ENCODE data around the gene HMOX1.
A peak's percentile ranks its signal among the peaks of the same experiment; 100 is the strongest.

HMOX1 gene

DNA sequence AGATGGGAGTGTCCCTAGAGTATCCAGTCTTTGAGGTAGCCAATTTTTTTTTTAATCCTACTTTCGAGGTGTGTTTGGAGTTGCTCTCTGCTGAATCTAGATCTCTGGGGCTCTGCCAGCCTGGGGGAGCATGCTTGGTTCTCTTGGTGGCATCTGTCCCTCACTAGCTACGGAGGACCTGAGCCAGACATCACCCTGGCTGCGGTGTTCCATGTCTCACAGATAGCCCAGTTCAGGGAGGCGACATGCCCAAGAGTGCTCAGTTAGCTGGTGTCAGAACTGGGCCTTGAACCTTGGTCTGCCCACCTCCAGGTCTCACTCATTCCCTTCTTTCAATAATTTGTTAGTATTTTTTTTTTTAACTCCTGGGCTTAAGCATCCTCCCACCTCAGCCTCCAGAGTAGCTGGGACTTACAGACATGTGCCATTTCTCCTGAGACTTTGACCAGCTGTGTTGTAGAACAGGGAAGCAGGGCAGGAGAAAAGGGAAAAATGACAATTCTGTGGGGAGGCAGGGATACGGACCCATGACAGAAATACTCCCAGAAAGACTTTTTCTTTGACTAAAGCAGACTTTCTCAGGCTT, 621 bp downstream of the HMOX1 start:
- no peak for DNase-seq

DNA sequence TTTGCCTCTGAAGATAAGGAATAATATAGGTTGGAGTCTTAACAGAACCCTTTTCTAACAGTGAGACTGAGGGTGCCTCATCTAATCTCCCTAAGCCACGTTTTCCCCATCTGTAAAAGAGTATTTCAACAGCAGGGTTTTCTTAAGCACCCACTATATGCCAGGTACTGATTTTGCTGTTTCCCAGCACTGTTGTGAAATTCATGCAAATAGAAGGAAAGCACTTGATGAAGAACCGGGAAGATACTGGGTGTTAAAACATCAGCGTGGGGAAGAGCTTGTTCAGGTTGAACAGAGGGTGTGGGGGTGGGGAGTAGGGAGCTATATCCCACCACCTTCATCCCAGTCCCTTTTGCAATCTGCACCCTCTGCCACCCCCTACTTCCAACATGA, 2.8 kb downstream of the HMOX1 start:
- DNase-seq = no peak

DNA sequence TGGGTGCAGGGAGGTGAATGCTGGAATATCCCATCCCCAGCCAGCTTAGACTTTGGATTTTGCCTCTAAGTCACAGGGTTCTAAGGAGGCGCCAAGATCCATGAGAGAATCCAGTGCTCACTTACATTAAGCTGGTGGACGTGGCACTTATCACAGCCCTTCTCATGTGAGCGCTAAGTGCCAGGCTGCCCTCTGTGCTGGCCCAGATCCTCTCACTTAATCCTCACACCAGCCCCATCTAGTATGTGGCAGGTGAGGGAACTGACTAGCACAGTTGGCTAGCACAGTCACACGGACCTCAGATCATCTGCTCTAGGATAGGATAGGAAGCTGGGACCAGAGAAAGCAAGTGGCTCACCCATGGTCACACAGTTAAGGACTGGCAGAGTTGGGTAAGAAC, 3.6 kb downstream of the HMOX1 start:
- DNase-seq = no peak

DNA sequence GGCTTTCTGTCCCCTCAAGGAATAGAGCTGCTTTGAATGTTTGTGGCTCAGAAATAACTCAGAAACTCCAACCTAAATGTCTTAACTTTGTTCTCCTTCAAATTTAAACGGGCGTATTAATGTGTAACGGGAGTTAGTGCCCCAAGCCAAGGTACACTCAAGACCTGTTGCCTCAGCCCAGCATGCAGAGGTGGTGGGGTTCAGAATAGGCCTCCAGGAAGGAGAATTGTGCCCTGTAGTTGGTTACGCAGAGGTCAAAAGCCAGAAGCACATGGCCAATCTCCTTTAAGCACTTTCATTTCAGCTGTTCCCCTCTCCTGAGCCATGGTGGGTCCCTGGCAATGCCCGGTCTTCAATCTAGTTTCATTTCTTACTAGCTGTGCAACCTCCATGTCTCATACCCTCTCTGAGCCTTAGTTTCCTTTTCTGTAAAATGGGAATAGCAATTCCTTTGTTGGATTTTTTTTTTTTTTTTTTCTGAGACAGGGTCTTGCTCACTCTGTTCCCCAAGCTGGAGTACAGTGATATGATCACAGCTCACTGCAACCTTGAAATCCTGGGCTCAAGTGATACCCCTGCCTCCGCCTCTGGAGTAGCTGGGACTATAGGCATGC, 4.2 kb downstream of the HMOX1 start:
- DNase-seq = no peak

DNA sequence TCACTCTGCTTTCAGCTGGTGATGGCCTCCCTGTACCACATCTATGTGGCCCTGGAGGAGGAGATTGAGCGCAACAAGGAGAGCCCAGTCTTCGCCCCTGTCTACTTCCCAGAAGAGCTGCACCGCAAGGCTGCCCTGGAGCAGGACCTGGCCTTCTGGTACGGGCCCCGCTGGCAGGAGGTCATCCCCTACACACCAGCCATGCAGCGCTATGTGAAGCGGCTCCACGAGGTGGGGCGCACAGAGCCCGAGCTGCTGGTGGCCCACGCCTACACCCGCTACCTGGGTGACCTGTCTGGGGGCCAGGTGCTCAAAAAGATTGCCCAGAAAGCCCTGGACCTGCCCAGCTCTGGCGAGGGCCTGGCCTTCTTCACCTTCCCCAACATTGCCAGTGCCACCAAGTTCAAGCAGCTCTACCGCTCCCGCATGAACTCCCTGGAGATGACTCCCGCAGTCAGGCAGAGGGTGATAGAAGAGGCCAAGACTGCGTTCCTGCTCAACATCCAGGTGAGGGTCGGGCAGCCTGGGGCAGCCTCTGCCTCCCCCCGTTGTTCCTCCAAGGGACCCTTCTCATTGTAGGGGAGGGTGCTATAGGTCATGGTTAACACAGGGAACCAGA, 5.9 kb downstream of the HMOX1 start:
- DNase-seq = no peak

DNA sequence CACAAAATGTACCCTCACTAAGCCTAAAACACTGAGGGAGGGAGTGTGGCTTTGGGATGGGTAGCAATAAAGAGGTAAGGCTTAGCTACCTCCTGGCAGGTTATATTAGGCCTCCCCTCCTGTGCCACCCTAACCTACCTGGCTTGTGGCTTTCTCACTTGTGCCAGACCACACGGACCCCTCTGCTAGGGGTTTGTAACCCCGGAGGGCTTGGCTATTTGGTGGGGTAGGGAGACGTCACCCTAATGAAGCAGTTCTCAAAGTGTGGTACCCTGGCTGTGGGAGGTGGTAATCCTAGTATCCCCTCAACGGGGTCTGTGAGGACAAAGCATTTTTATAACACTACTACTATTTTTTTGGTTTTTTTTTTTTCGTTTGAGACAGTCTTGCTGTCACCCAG, 10.0 kb downstream of the HMOX1 start:
- no peak for DNase-seq

DNA sequence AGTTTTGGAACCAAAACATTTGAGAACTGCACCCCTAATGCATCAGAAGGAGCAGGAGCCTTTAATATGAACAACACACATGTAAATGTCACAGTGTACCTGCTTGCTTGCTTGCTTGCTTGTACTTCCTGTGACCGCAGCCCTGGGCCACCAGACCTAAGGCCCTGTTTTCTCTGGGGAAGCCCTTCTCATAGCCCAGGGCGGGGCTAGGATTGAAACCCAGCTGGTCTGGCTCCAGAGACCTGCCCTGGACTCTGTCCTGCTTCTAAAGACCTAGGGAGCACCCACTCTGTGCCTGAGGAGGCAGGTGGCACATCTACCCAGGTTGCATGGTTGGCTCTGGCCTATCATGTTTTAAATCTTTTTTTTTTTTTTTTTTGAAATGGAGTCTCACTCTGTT, 11.5 kb downstream of the HMOX1 start:
- no peak for DNase-seq

DNA sequence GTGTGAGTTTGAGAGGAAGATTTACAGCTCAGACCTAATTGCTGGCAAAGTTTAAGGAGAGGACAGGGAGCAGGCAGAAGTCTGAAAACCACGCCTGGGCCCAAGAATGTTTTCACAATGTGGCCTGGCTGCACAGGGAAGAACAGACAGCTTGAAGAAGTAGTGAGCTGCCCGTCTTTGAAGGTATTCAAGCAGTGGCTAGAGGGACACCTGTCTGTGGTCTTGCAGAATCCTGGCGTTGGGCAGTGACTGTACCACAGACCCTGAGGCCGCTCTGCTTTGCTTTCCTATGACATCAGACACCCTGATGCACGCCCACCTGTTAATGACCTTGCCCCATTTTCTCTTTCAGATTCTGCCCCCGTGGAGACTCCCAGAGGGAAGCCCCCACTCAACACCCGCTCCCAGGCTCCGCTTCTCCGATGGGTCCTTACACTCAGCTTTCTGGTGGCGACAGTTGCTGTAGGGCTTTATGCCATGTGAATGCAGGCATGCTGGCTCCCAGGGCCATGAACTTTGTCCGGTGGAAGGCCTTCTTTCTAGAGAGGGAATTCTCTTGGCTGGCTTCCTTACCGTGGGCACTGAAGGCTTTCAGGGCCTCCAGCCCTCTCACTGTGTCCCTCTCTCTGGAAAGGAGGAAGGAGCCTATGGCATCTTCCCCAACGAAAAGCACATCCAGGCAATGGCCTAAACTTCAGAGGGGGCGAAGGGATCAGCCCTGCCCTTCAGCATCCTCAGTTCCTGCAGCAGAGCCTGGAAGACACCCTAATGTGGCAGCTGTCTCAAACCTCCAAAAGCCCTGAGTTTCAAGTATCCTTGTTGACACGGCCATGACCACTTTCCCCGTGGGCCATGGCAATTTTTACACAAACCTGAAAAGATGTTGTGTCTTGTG, 12.5 kb downstream of the HMOX1 start:
- DNase-seq = no peak

DNA sequence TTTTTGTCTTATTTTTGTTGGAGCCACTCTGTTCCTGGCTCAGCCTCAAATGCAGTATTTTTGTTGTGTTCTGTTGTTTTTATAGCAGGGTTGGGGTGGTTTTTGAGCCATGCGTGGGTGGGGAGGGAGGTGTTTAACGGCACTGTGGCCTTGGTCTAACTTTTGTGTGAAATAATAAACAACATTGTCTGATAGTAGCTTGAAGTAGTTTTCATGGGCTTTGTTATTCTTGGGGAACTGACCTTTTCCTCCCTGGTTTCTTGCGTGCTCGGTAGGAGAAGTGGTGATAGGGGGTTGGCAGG, 13.1 kb downstream of the HMOX1 start:
- DNase-seq = no peak

DNA sequence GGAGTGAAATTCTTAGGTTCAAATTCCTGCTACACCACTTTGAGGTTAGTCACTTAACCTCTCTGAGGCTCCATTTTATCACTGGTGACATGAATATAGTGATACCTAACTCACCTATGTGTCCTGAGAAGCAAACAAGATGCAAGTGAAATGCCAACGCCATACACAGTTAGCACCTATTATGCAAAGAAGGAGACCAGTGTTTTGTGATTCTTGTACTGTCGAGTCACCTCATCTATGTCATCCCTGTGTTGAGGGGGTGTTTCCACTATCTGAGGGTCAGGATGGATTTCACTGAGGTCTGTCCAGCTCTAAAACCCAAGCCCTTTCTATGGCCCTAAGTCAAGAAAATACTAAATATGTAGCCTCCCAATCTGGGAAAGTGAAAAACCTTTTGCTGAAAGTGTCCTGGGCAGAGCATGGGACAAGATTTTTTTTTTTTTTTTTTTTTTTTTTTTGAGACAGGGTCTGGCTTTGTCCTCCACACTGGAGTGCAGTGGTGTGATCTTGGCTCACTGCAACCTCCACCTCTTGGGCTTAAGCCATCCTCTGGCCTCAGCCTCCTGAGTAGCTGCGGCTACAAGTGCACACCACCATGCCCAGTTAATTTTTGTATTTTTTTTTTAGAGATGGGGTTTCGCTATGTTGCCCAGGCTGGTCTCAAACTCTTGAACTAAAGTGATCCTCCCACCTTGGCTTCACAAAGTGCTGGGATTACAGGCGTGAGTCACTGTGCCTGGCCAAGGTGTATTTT, 14.1 kb downstream of the HMOX1 start:
- no peak for DNase-seq

DNA sequence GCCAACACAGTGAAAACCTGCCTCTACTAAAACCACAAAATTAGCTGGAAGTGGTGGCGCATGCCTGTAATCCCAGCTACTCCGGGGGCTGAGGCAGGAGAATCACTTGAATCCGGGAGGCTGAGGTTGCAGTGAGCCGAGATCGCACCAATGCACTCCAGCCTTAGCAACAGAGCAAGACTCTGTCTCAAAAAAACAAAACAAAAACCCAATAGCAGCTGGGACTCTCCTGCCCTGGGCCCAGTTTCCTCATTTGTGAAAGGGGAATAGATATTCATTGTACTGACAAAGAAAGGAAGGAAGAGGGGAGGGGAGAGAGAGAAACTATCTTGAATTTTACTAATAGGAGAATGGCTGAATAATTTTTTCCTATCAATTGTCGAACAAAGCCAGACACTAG, 15.7 kb downstream of the HMOX1 start:
- peak; percentile 15 for DNase-seq

DNA sequence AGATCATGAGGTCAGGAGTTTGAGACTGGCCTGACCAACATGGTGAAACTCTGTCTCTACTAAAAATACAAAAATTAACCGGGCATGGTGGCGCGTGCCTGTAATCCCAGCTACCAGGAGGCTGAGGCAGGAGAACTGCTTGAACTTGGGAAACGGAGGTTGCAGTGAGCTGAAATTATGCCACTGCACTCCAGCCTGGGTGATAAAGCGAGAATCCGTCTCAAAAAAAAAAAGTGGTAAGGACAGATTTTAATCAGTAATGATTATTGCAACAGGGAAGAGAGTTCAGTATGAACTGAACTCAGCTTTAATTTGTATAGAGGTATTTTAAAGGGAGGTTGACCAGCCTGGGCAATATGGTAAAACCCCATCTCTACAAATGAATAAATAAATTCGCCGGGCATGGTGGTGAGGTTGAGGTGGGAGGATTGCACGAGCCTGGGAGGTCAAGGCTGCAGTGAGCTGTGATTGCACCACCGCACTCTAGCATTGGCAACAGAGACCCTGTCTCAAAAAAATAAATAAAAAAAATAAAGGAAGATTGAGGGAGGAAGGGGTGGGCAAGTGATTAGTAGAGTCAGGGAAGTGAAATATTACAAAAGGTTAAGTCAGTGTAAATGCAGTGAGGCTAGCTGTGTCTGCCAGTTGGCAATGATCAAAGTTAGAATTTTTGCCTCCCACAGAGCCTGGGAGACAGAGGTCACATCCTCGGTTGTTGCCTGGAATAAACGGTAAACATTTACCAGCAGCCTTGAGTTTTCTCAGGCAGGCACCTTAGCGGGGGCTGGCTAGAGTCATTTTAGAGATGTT, 16.4 kb downstream of the HMOX1 start:
- DNase-seq = no peak

DNA sequence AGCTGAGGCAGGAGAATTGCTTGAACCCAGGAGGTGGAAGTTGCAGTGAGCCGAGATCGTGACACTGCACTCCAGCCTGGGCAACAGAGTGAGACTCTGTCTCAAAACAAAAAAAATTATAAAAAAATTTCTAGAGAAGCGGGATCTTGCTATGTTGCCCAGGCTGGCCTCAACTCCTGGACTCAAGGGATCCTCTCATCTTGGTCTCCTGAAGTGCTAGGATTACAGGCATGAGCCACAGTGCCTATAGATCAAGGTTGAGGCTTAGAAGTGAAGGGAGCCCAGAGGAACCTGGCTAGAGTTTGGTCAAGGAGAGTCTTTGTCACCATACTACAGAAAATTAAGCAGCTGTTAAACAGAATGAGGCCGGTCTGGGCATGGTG, 17.7 kb downstream of the HMOX1 start:
- DNase-seq = no peak

DNA sequence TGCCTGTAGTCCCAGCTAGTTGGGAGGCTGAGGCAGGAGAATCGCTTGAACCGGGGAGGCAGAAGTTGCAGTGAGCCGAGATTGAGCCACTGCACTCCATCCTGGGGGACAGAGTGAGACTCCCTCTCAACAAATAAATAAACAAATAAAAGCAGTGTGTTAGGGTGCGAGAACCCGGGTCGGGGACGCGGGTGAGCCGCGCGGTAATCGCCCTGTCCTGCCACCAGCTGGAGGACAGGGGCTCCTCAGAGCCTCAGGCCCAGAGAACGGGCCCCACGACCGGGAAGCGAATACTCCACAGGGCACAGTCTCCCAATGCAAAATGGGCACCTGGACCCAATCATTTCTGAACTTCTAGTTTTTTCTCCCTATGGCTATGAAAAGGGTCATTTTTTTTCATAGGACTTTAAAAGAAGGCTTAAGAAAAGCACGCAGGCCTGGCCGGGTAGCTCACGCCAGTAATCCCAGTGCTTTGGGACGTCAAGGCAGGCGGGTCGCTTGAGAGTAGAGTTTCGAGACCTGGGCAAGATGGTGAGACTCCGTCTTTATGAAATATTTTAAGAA, 18.3 kb downstream of the HMOX1 start:
- no peak for DNase-seq

DNA sequence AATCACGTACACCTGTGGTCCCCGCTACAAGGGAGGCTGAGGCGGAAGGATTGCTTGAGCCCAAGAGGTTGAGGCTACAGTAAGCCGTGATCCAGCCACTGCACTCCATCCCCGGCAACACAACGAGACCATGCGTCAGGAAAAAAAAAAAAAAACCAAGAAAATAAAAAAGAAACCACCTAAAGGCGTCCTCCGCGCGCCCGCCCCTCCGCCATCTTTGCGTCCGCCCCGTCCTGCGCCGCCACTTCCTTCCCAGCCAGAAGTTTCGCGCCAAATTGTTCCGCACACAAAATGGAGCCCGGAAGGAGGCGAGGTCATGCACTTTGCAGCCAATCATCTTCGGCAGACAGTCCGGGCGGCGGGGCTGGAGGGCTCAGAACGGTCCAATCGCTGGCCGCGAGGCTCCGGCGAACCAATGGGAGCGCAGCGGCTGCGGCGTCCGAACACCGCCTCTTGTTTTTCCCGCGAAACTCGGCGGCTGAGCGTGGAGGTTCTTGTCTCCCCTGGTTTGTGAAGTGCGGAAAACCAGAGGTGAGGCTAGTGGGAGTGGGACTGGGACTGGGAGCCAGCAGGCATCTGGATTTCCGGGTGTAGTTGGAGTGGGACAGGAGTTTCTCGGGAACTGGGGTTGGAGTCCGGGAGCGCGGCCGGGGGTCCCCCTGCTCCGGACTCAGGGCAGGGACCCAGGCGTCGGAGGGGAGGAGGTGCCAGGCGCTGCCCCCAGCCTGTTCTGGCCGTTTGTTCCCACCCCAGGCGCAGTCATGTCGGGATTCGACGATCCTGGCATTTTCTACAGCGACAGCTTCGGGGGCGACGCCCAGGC, 19.0 kb downstream of the HMOX1 start, which contains the start of gene MCM5:
Gene MCM5 (plus strand): TSS at position 463 of the 823 bp plus-strand sequence. CDS start 299 bp downstream, at position 762.
- DNase-seq = peak; percentile 98

DNA sequence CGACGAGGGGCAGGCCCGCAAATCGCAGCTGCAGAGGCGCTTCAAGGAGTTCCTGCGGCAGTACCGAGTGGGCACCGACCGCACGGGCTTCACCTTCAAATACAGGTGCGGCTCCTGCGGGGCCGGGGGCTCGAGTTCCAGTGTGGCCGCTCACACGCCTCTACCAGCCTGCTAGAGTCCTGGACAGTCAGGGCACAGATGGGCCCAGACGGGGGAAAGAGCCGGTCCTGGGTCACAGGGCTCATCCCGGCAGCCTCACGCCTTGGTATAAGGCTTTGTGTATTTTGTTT, 19.6 kb downstream of the HMOX1 start:
- no peak for DNase-seq

DNA sequence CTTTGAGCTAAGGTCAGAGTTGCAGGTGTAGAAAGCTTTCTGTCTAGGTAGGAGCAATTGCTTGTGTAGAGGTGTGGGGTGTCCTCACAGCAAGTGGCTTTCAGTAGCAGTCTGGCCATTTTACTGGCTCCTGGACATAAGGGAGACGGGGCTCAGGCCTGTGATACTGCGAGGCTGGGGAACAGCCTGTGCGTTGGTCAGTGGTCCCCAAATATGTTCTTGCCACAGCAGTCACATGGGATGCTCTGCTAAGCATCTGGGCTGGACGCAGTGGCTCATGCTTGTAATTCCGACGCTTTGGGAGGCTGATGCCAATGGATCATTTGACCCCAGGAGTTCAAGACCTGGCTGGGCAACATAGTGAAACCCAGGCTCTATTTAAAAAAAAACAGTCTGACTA, 21.0 kb downstream of the HMOX1 start:
- no peak for DNase-seq

DNA sequence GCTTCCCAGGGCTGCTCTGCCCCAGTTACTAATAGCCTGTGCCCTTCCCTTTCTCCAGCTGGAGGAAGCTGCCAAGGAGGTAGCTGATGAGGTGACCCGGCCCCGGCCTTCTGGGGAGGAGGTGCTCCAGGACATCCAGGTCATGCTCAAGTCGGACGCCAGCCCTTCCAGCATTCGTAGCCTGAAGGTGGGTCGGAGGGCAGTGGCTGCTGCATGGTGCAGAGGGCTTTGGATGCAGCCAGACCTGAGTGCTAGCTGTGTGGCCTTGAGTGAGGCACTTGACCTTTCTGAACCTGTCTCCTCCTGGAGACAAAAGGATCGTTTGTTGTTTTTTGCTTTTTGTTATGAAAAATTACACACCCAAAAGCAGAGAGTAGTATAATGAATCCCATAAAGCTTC, 22.5 kb downstream of the HMOX1 start:
- no peak for DNase-seq

DNA sequence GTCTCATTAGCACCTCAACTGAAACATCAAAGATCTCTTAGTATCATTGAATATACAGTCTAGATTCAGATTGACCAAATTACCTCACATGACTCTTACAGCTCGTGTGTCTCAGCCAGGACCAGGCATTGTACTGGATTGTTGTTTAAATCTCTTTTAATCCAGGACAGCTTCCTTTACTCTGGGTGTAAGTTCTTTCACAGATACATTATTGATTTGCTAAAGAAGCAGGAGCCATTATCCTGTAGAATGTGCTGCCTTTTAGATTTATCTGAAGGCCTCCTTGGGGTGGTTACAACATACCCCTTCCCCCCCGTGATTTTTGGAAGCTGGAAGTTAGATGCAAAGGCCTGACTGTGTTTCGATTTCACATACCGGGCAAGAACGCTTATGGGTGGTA, 23.3 kb downstream of the HMOX1 start:
- no peak for DNase-seq

DNA sequence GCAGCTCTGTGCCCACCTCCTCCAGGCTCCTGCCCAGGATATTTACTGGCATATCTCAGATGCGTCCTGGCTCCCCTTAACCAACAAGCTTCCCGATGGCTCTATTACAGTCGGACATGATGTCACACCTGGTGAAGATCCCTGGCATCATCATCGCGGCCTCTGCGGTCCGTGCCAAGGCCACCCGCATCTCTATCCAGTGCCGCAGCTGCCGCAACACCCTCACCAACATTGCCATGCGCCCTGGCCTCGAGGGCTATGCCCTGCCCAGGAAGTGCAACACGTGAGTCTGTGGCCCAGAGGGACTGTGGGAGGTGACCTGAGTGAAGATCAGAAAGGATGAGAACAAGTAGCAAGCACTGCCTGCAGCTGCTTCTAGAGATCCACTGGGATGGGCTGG, 25.5 kb downstream of the HMOX1 start:
- DNase-seq = no peak

DNA sequence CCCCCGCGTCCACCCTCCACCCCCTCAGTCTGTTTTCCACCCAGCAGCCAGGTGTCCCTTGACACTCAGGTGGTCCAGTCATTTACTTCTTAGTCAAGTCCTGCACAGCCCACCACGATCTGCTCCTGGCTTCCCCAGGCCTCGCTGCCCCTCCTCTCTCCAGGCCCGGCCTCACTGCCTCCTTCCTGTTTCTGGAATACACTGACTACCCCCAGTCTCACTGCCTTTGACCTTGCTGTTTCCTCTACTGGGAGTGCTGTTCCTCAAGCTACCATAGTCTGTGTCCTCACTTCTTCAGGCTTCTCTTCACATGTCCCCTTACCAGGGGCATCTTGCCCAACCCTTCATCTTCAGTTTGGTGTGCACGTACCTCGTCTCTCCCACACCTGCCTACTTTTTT, 26.5 kb downstream of the HMOX1 start:
- DNase-seq = no peak
